WTC11 (cell line): ENCODE data around the gene ALAS1. TPM values are rescaled to one million over a fixed set of nuclear protein-coding genes. Genes with fewer than 3 reads are reported as not detected.

Source experiments
- ATAC-seq: fragments of 200-7000 bp; cut with Tn5 transposase; 2 replicates; pipeline ENCODE4 v1.10.0; 2021; ENCODE audit warnings: mild to moderate bottlenecking, moderate library complexity
- CTCF ChIA-PET: fragments of 300-600 bp; sonication (Branson Sonifier 250); formaldehyde crosslinking; loops from one replicate; lab custom pipeline; 2021; ENCODE audit warnings: antibody characterized with exemption; lab: Charles Lee
- POLR2A ChIA-PET: fragments of 350-600 bp; sonication (Branson Sonifier 250); formaldehyde crosslinking; loops from one replicate; lab custom pipeline; 2021; ENCODE audit warnings: antibody characterized with exemption; lab: Charles Lee
- DNase-seq: peaks from one replicate; pipeline ENCODE4 v3.0.0; 2021; ENCODE audit warnings: low spot score
- H3K27ac Mint-ChIP-seq: 2 replicates; pipeline ENCODE4 v1.8.0; 2021; ENCODE audit warnings: mixed read lengths
- H3K27me3 Mint-ChIP-seq: 2 replicates; pipeline ENCODE4 v1.8.0; 2021; ENCODE audit warnings: low read depth, mild to moderate bottlenecking, moderate library complexity, mixed read lengths
- H3K36me3 Mint-ChIP-seq: 2 replicates; pipeline ENCODE4 v1.8.0; 2021; ENCODE audit warnings: mixed read lengths
- H3K4me1 Mint-ChIP-seq: 2 replicates; pipeline ENCODE4 v1.8.0; 2022; ENCODE audit warnings: mixed read lengths
- H3K4me3 Mint-ChIP-seq: 2 replicates; pipeline ENCODE4 v1.8.0; 2021; ENCODE audit warnings: mild to moderate bottlenecking, moderate library complexity, mixed read lengths
- H3K9me3 Mint-ChIP-seq: 2 replicates; pipeline ENCODE4 v1.8.0; 2021; ENCODE audit warnings: mixed read lengths
- AFF4 ChIP-seq: sonication (generic); formaldehyde crosslinking; IDR thresholded peaks from 2 replicates; pipeline ENCODE4 v1.8.1; 2023; ENCODE audit warnings: mild to moderate bottlenecking, missing genetic modification reagents, borderline replicate concordance
- E2F4 ChIP-seq: sonication (generic); formaldehyde crosslinking; IDR thresholded peaks from 2 replicates; pipeline ENCODE4 v1.8.1; 2022; ENCODE audit warnings: low read depth, mild to moderate bottlenecking, moderate library complexity, missing genetic modification reagents, borderline replicate concordance
- ESRRA ChIP-seq: sonication (generic); formaldehyde crosslinking; IDR thresholded peaks from 2 replicates; pipeline ENCODE4 v1.8.1; 2022; ENCODE audit warnings: mild to moderate bottlenecking, missing genetic modification reagents, borderline replicate concordance
- NR3C1 ChIP-seq: sonication (generic); formaldehyde crosslinking; conservative IDR thresholded peaks from 2 replicates; pipeline ENCODE4 v1.8.1; 2023; ENCODE audit warnings: low read depth, mild to moderate bottlenecking, missing genetic modification reagents
- PRRX2 ChIP-seq: fragments of 250-450 bp; sonication (Bioruptor Pico); IDR thresholded peaks from 2 replicates; pipeline ENCODE4 v1.8.0; 2021; ENCODE audit warnings: mild to moderate bottlenecking
- SP1 ChIP-seq: sonication (generic); formaldehyde crosslinking; conservative IDR thresholded peaks from 2 replicates; pipeline ENCODE4 v1.8.1; 2022; ENCODE audit warnings: missing genetic modification reagents
- TEAD1 ChIP-seq: sonication (generic); formaldehyde crosslinking; IDR thresholded peaks from 2 replicates; pipeline ENCODE4 v1.8.0; 2022; ENCODE audit warnings: mild to moderate bottlenecking, missing genetic modification reagents
- TP53 ChIP-seq: sonication (generic); formaldehyde crosslinking; IDR thresholded peaks from 2 replicates; pipeline ENCODE4 v1.8.1; 2023; ENCODE audit warnings: mild to moderate bottlenecking, missing genetic modification reagents
- ZNF138 ChIP-seq: sonication (generic); formaldehyde crosslinking; conservative IDR thresholded peaks from 2 replicates; pipeline ENCODE4 v1.8.1; 2022; ENCODE audit warnings: mild to moderate bottlenecking, moderate library complexity, missing genetic modification reagents
- ZNF317 ChIP-seq: sonication (generic); formaldehyde crosslinking; IDR thresholded peaks from 2 replicates; pipeline ENCODE4 v1.8.1; 2023; ENCODE audit warnings: low read depth, mild to moderate bottlenecking, moderate library complexity, missing genetic modification reagents, borderline replicate concordance
- ZNF425 ChIP-seq: fragments of 250-450 bp; sonication (Bioruptor Pico); conservative IDR thresholded peaks from 2 replicates; pipeline ENCODE4 v1.9.0; 2021; ENCODE audit warnings: mild to moderate bottlenecking
- ZSCAN18 ChIP-seq: fragments of 250-450 bp; sonication (Bioruptor Pico); IDR thresholded peaks from 2 replicates; pipeline ENCODE4 v2.1.2; 2022; ENCODE audit warnings: mild to moderate bottlenecking, moderate library complexity
- total RNA-seq: library from RNA; stranded (reverse); gene quantifications from 3 replicates; pipeline ENCODE4 v1.2.3, GENCODE V29; 2021
- TF ChIP-seq, protein P1 (sequence below): sonication (generic); formaldehyde crosslinking; IDR thresholded peaks from 2 replicates; pipeline ENCODE4 v1.8.1; 2023; ENCODE audit warnings: mild to moderate bottlenecking, missing genetic modification reagents, moderate library complexity
- TF ChIP-seq, protein P2 (sequence below): sonication (generic); formaldehyde crosslinking; IDR thresholded peaks from 2 replicates; pipeline ENCODE4 v1.8.0; 2022; ENCODE audit warnings: mild to moderate bottlenecking, missing genetic modification reagents
- TF ChIP-seq, protein P3 (sequence below): sonication (generic); formaldehyde crosslinking; IDR thresholded peaks from 2 replicates; pipeline ENCODE4 v1.8.0; 2022; ENCODE audit warnings: mild to moderate bottlenecking, missing genetic modification reagents
- TF ChIP-seq, protein P4 (sequence below): sonication (generic); formaldehyde crosslinking; IDR thresholded peaks from 2 replicates; pipeline ENCODE4 v1.8.1; 2023; ENCODE audit warnings: mild to moderate bottlenecking, moderate library complexity, missing genetic modification reagents
- TF ChIP-seq, protein P5 (sequence below): sonication (generic); formaldehyde crosslinking; conservative IDR thresholded peaks from 2 replicates; pipeline ENCODE4 v1.8.1; 2022; ENCODE audit warnings: mild to moderate bottlenecking, missing genetic modification reagents
- TF ChIP-seq, protein P6 (sequence below): fragments of 250-450 bp; sonication (Bioruptor Pico); IDR thresholded peaks from 2 replicates; pipeline ENCODE4 v1.8.0; 2021; ENCODE audit warnings: mild to moderate bottlenecking

Gene ALAS1
- total RNA-seq, 1 experiment from 2014 or later: 39.1 TPM

DNA sequence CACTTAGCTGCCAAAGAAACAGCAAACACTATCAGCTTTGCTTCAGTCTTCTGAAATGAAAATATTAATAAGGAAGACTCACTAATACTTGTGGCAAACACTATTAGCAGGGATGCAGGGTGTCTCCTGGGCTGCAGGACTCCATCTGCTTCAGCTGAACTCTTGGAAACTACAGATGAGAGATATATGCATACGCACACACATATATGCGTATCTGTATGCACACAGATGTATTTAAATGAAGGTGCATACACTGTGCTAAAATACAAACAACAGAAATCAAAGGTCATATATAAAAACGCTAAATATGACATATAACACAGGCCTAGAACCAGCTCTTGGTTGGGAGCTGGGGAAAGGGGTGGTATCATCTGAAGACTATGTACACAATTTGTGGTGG, 58.2 kb downstream of the ALAS1 start (continued):
- TF ChIP-seq, protein P1, sequence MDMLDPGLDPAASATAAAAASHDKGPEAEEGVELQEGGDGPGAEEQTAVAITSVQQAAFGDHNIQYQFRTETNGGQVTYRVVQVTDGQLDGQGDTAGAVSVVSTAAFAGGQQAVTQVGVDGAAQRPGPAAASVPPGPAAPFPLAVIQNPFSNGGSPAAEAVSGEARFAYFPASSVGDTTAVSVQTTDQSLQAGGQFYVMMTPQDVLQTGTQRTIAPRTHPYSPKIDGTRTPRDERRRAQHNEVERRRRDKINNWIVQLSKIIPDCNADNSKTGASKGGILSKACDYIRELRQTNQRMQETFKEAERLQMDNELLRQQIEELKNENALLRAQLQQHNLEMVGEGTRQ (CRISPR knock-in tag): no peak
- no peak for TF ChIP-seq E2F4 (CRISPR knock-in tag)

GRCh38 chr3:52256622-52257021, 58.7 kb downstream of the ALAS1 start:
- no peak overlapping the region for H3K4me3 Mint-ChIP-seq
- ATAC-seq (no peak), DNase-seq (no peak)
- POLR2A ChIA-PET: no interaction called here
- CTCF ChIA-PET: interaction anchor here (0.8 to 1.6 kb wide), 2 partner anchors 36 to 128 kb away, joined by 3 to 4 read pairs; no protein-coding TSS in a partner anchor
- H3K4me1 Mint-ChIP-seq: no peaks in the 10 kb centered on the region
- H3K27ac Mint-ChIP-seq: no peak overlapping the region
- H3K9me3 Mint-ChIP-seq: no peaks in the 10 kb centered on the region
- peaks cover 81% of the 10 kb centered on the region for H3K36me3 Mint-ChIP-seq
- no peaks in the 10 kb centered on the region for H3K27me3 Mint-ChIP-seq
- TF ChIP-seq TP53: no peak
- TF ChIP-seq, protein P2, sequence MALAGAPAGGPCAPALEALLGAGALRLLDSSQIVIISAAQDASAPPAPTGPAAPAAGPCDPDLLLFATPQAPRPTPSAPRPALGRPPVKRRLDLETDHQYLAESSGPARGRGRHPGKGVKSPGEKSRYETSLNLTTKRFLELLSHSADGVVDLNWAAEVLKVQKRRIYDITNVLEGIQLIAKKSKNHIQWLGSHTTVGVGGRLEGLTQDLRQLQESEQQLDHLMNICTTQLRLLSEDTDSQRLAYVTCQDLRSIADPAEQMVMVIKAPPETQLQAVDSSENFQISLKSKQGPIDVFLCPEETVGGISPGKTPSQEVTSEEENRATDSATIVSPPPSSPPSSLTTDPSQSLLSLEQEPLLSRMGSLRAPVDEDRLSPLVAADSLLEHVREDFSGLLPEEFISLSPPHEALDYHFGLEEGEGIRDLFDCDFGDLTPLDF (CRISPR knock-in tag): no peak
- no peak for TF ChIP-seq TEAD1
- TF ChIP-seq ZNF138 (CRISPR knock-in tag): no peak
- TF ChIP-seq, protein P3, sequence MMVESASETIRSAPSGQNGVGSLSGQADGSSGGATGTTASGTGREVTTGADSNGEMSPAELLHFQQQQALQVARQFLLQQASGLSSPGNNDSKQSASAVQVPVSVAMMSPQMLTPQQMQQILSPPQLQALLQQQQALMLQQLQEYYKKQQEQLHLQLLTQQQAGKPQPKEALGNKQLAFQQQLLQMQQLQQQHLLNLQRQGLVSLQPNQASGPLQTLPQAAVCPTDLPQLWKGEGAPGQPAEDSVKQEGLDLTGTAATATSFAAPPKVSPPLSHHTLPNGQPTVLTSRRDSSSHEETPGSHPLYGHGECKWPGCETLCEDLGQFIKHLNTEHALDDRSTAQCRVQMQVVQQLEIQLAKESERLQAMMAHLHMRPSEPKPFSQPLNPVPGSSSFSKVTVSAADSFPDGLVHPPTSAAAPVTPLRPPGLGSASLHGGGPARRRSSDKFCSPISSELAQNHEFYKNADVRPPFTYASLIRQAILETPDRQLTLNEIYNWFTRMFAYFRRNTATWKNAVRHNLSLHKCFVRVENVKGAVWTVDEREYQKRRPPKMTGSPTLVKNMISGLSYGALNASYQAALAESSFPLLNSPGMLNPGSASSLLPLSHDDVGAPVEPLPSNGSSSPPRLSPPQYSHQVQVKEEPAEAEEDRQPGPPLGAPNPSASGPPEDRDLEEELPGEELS (CRISPR knock-in tag): no peak
- TF ChIP-seq, protein P4, sequence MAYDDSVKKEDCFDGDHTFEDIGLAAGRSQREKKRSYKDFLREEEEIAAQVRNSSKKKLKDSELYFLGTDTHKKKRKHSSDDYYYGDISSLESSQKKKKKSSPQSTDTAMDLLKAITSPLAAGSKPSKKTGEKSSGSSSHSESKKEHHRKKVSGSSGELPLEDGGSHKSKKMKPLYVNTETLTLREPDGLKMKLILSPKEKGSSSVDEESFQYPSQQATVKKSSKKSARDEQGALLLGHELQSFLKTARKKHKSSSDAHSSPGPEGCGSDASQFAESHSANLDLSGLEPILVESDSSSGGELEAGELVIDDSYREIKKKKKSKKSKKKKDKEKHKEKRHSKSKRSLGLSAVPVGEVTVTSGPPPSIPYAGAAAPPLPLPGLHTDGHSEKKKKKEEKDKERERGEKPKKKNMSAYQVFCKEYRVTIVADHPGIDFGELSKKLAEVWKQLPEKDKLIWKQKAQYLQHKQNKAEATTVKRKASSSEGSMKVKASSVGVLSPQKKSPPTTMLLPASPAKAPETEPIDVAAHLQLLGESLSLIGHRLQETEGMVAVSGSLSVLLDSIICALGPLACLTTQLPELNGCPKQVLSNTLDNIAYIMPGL (CRISPR knock-in tag): no peak
- no peak for TF ChIP-seq ESRRA
- TF ChIP-seq, protein P5, sequence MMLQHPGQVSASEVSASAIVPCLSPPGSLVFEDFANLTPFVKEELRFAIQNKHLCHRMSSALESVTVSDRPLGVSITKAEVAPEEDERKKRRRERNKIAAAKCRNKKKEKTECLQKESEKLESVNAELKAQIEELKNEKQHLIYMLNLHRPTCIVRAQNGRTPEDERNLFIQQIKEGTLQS (CRISPR knock-in tag): no peak
- TF ChIP-seq ZSCAN18 (CRISPR knock-in tag): no peak
- TF ChIP-seq NR3C1 (CRISPR knock-in tag): no peak
- TF ChIP-seq, protein P6, sequence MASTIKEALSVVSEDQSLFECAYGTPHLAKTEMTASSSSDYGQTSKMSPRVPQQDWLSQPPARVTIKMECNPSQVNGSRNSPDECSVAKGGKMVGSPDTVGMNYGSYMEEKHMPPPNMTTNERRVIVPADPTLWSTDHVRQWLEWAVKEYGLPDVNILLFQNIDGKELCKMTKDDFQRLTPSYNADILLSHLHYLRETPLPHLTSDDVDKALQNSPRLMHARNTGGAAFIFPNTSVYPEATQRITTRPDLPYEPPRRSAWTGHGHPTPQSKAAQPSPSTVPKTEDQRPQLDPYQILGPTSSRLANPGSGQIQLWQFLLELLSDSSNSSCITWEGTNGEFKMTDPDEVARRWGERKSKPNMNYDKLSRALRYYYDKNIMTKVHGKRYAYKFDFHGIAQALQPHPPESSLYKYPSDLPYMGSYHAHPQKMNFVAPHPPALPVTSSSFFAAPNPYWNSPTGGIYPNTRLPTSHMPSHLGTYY: no peak
- TF ChIP-seq AFF4 (CRISPR knock-in tag): no peak
- TF ChIP-seq ZNF317 (CRISPR knock-in tag): no peak
- no peak for TF ChIP-seq PRRX2 (CRISPR knock-in tag)
- TF ChIP-seq SP1 (CRISPR knock-in tag): no peak
- TF ChIP-seq ZNF425 (CRISPR knock-in tag): no peak
